ENCODE results near the gene STARD7. TPM values are rescaled to one million over a fixed set of nuclear protein-coding genes. Genes with fewer than 3 reads are reported as not detected.

STARD7 gene
- total and polyA plus RNA-seq, 10 of the 15 experiments (the other 5 are each of a cell fraction or from before 2014, with no cell fraction given): 85.4 to 237 (median 153) TPM

GRCh38 chr2:96159084-96159830 is 49.4 kb downstream of the STARD7 start (continued):
- TF ChIP-seq E2F4 (IDR thresholded peaks at IDR 0.05; ENCODE audit: low read depth, low read length) (no peak), MLLT1 (IDR thresholded peaks at IDR 0.05) (0 out of 2 replicates have a peak, but pooled peaks have one; percentile 11), SUPT20H (IDR thresholded peaks at IDR 0.05; ENCODE audit: borderline replicate concordance, control insufficient read depth, low read depth, low read length) (no peak), POLR2A (IDR thresholded peaks at IDR 0.05; ENCODE audit: low read depth, low read length) (no peak), ZBTB4 (CRISPR knock-in tag; IDR thresholded peaks at IDR 0.05) (no peak), ATF2 (IDR thresholded peaks at IDR 0.05; ENCODE audit: low read length) (no peak), EZH2 (IDR thresholded peaks at IDR 0.05; ENCODE audit: borderline replicate concordance, control insufficient read depth, low read depth, low read length) (no peak), SMAD1 (IDR thresholded peaks at IDR 0.05; ENCODE audit: low read depth, partially characterized antibody) (no peak), ZNF274 (IDR thresholded peaks at IDR 0.05; ENCODE audit: insufficient read depth, insufficient read length) (no peak), MEF2A (IDR thresholded peaks at IDR 0.05; ENCODE audit: insufficient read depth, low read depth, low read length) (no peak), STAT1 (conservative IDR thresholded peaks at IDR 0.05) (no peak), ZBTB11 (CRISPR knock-in tag; IDR thresholded peaks at IDR 0.05) (no peak), GABPA (IDR thresholded peaks at IDR 0.05; ENCODE audit: low read depth) (no peak), WRNIP1 (IDR thresholded peaks at IDR 0.05; ENCODE audit: borderline replicate concordance, low read depth, low read length) (no peak), HDGF (IDR thresholded peaks at IDR 0.05) (0 out of 2 replicates have a peak, but pooled peaks have one; percentile 12), RELA (IDR thresholded peaks at IDR 0.05; ENCODE audit: borderline replicate concordance, partially characterized antibody) (no peak), ZZZ3 (IDR thresholded peaks at IDR 0.05; ENCODE audit: control insufficient read depth, insufficient read length, low read depth) (no peak), KDM1A (IDR thresholded peaks at IDR 0.05; ENCODE audit: borderline replicate concordance) (no peak)

Measured in GM12878 (cell line).